H1 (cell line): ENCODE measurements around the gene EXT2. TPM values are rescaled to one million over a fixed set of nuclear protein-coding genes. Genes with fewer than 3 reads are reported as not detected.

ENCODE experiments used
- CTCF ChIA-PET: fragments of 300-600 bp; sonication (Branson Sonifier 250); formaldehyde crosslinking; loops from one replicate; lab custom pipeline; 2021; ENCODE audit not compliant: partially characterized antibody; lab: Charles Lee
- POLR2A ChIA-PET: fragments of 300-600 bp; sonication (Branson Sonifier 250); formaldehyde crosslinking; loops from one replicate; lab custom pipeline; 2021; ENCODE audit warnings: inconsistent platforms; ENCODE audit not compliant: partially characterized antibody; lab: Charles Lee
- DNase-seq, 2 experiments: peaks; one replicate each; pipeline versions ENCODE4 v3.0.0 to v3.0.0-alpha.2; 2010 to 2022; ENCODE audit warnings: low spot score in 2 of 2, low read depth in 1 of 2, mixed read lengths in 1 of 2
- FAIRE-seq: peaks from 2 replicates; lab custom pipeline; 2011; peaks lifted over from hg19 to GRCh38; lab: Jason Lieb, UNC
- H2AFZ ChIP-seq: 2 replicates; pipeline ENCODE4 v1.8.1; 2012; ENCODE audit warnings: low read length, inconsistent platforms
- H2AK5ac ChIP-seq: 2 replicates; pipeline ENCODE4 v1.6.1; 2013; ENCODE audit warnings: low read depth, low read length
- H2BK120ac ChIP-seq: replicated peaks from 2 replicates; pipeline ENCODE3; 2013; ENCODE audit warnings: low read depth, low read length, inconsistent platforms
- H2BK12ac ChIP-seq: 2 replicates; pipeline ENCODE4 v1.6.1; 2013; ENCODE audit warnings: low read depth, low read length
- H2BK15ac ChIP-seq: 2 replicates; pipeline ENCODE4 v1.6.1; 2013; ENCODE audit warnings: low read length
- H2BK20ac ChIP-seq: 2 replicates; pipeline ENCODE4 v1.6.1; 2013; ENCODE audit warnings: low read length
- H2BK5ac ChIP-seq: 2 replicates; pipeline ENCODE4 v1.6.1; 2013; ENCODE audit warnings: low read depth, low read length
- H3K14ac ChIP-seq: 2 replicates; pipeline ENCODE4 v1.6.1; 2013; ENCODE audit warnings: inconsistent platforms; ENCODE audit not compliant: insufficient read length
- H3K18ac ChIP-seq: 2 replicates; pipeline ENCODE4 v1.6.1; 2013; ENCODE audit warnings: low read length; ENCODE audit errors: extremely low read depth
- H3K23ac ChIP-seq: 2 replicates; pipeline ENCODE4 v1.6.1; 2013; ENCODE audit warnings: inconsistent platforms; ENCODE audit not compliant: insufficient read length
- H3K23me2 ChIP-seq: 2 replicates; pipeline ENCODE4 v1.6.1; 2013; ENCODE audit warnings: low read depth, low read length
- H3K27ac ChIP-seq: 2 replicates; pipeline ENCODE4 v1.6.1; 2011; ENCODE audit warnings: low read depth, low read length, inconsistent platforms
- H3K27me3 ChIP-seq, 4 experiments: replicated peaks in 1 of 4; 1 replicate in 1 of 4; 2 replicates in 3 of 4; pipeline versions ENCODE4 v1.6.1 to v1.8.1; 2011 to 2013; ENCODE audit warnings: low read length in 3 of 4, mild to moderate bottlenecking in 3 of 4, inconsistent platforms in 2 of 4, mixed read lengths in 2 of 4, moderate library complexity in 1 of 4; ENCODE audit not compliant: control insufficient read depth in 3 of 4, insufficient read depth in 3 of 4; ENCODE audit errors: extremely low read depth in 1 of 4
- H3K36me3 ChIP-seq, 4 experiments: 2 replicates each; pipeline versions ENCODE4 v1.6.1 to v1.8.1; 2011 to 2013; ENCODE audit warnings: mild to moderate bottlenecking in 4 of 4, low read length in 3 of 4, moderate library complexity in 2 of 4, control low read depth in 1 of 4, inconsistent platforms in 1 of 4; ENCODE audit not compliant: insufficient read depth in 4 of 4, control insufficient read depth in 2 of 4
- H3K4ac ChIP-seq: replicated peaks from 2 replicates; pipeline ENCODE3; 2013; ENCODE audit warnings: low read length, low read depth, mixed read lengths, inconsistent platforms; ENCODE audit not compliant: insufficient read length
- H3K4me1 ChIP-seq, 4 experiments: replicated peaks in 1 of 4; 1 replicate in 1 of 4; 2 replicates in 3 of 4; pipeline versions ENCODE4 v1.6.1 to v1.8.1; 2011 to 2013; ENCODE audit warnings: low read length in 3 of 4, inconsistent platforms in 2 of 4, mixed read lengths in 1 of 4; ENCODE audit not compliant: insufficient read depth in 4 of 4, control insufficient read depth in 3 of 4
- H3K4me2 ChIP-seq, 2 experiments: 2 replicates each; pipeline versions ENCODE4 v1.6.1 to v1.8.1; 2011 to 2013; ENCODE audit warnings: low read depth in 2 of 2, low read length in 2 of 2, control low read depth in 1 of 2, inconsistent platforms in 1 of 2, mild to moderate bottlenecking in 1 of 2; ENCODE audit not compliant: insufficient read depth in 1 of 2
- H3K4me3 ChIP-seq, 4 experiments: fragments of 200-600, 300-600 bp in 1 of 4; sonication (generic), shearing (Covaris generic), sonication (Bioruptor Twin) in 1 of 4; 2 replicates each; pipeline versions ENCODE4 v1.5.1 to v1.8.1; 2011 to 2016; ENCODE audit warnings: low read length in 4 of 4, low read depth in 3 of 4, control low read depth in 2 of 4, inconsistent platforms in 2 of 4, mild to moderate bottlenecking in 2 of 4, mixed read lengths in 1 of 4, moderate library complexity in 1 of 4; ENCODE audit not compliant: insufficient read depth in 2 of 4; ENCODE audit errors: extremely low read depth in 1 of 4
- H3K56ac ChIP-seq: replicated peaks from 2 replicates; pipeline ENCODE3; 2013; ENCODE audit warnings: low read depth, mild to moderate bottlenecking, mixed read lengths, low read length, inconsistent platforms; ENCODE audit not compliant: insufficient read length
- H3K79me1 ChIP-seq: 2 replicates; pipeline ENCODE4 v1.6.1; 2013; ENCODE audit warnings: low read depth, low read length, control low read depth
- H3K79me2 ChIP-seq, 2 experiments: 2 replicates each; pipeline versions ENCODE4 v1.6.1 to v1.8.1; 2012 to 2013; ENCODE audit warnings: low read length in 2 of 2, mild to moderate bottlenecking in 2 of 2, inconsistent platforms in 1 of 2; ENCODE audit not compliant: insufficient read depth in 2 of 2, control insufficient read depth in 1 of 2
- H3K9ac ChIP-seq, 4 experiments: replicated peaks in 1 of 4; 1 replicate in 1 of 4; 2 replicates in 3 of 4; pipeline versions ENCODE4 v1.6.1 to v1.8.1; 2011 to 2013; ENCODE audit warnings: low read depth in 3 of 4, low read length in 3 of 4, control low read depth in 2 of 4, mild to moderate bottlenecking in 2 of 4, moderate library complexity in 2 of 4, inconsistent platforms in 1 of 4; ENCODE audit errors: extremely low read depth in 1 of 4
- H3K9me3 ChIP-seq, 2 experiments: 2 replicates each; pipeline versions ENCODE4 v1.6.1 to v1.8.1; 2012 to 2013; ENCODE audit warnings: mild to moderate bottlenecking in 2 of 2, moderate library complexity in 2 of 2, control low read depth in 1 of 2, inconsistent platforms in 1 of 2, low read depth in 1 of 2, low read length in 1 of 2, mixed read lengths in 1 of 2; ENCODE audit not compliant: insufficient read depth in 2 of 2
- H4K20me1 ChIP-seq, 2 experiments: replicated peaks in 1 of 2; 2 replicates each; pipeline versions ENCODE3 to v1.8.1; 2011 to 2013; ENCODE audit warnings: inconsistent platforms in 2 of 2, low read length in 2 of 2, mild to moderate bottlenecking in 1 of 2; ENCODE audit not compliant: insufficient read depth in 2 of 2, control insufficient read depth in 1 of 2
- H4K5ac ChIP-seq: 2 replicates; pipeline ENCODE4 v1.6.1; 2013; ENCODE audit warnings: low read length, low read depth, mixed read lengths, inconsistent platforms; ENCODE audit not compliant: insufficient read length
- H4K8ac ChIP-seq: 2 replicates; pipeline ENCODE4 v1.8.0; 2013; ENCODE audit warnings: mild to moderate bottlenecking, moderate library complexity, low read length, inconsistent platforms; ENCODE audit not compliant: insufficient read depth; ENCODE audit errors: extremely low read depth
- H4K91ac ChIP-seq: replicated peaks from 2 replicates; pipeline ENCODE3; 2013; ENCODE audit warnings: low read length, mixed read lengths, inconsistent platforms; ENCODE audit not compliant: insufficient read length
- CHD2 ChIP-seq: IDR thresholded peaks from 2 replicates; pipeline ENCODE4 v1.6.1; 2012; ENCODE audit warnings: low read length, improper control_type of control experiment
- CTBP2 ChIP-seq: IDR thresholded peaks from 2 replicates; pipeline ENCODE4 v1.7.0; 2011; ENCODE audit warnings: borderline replicate concordance, mild to moderate bottlenecking, moderate library complexity, mixed read lengths, low read length; ENCODE audit not compliant: insufficient read depth, insufficient read length
- KDM1A ChIP-seq: fragments of 200-600, 300-600 bp; sonication (generic); IDR thresholded peaks from 2 replicates; pipeline ENCODE4 v1.7.1; 2016; ENCODE audit warnings: mild to moderate bottlenecking, low read length, borderline replicate concordance
- KDM4A ChIP-seq: IDR thresholded peaks from one replicate; pipeline ENCODE4 v1.7.1; 2012; ENCODE audit warnings: low read depth, mild to moderate bottlenecking, moderate library complexity, low read length, inconsistent platforms; ENCODE audit not compliant: severe bottlenecking
- SP2 ChIP-seq: IDR thresholded peaks from 2 replicates; pipeline ENCODE4 v1.6.1; 2012; ENCODE audit warnings: mild to moderate bottlenecking, low read length, inconsistent platforms
- SUZ12 ChIP-seq: fragments of 200-600 bp; sonication (generic); IDR thresholded peaks from 2 replicates; pipeline ENCODE4 v1.6.1; 2012; ENCODE audit warnings: mild to moderate bottlenecking, inconsistent platforms, low read length, moderate library complexity, mixed read lengths
- ZNF274 ChIP-seq: IDR thresholded peaks from 2 replicates; pipeline ENCODE4 v1.7.0; 2012; ENCODE audit warnings: low read length, borderline replicate concordance; ENCODE audit errors: extremely low read depth
- WGBS, 2 experiments: shearing (Covaris generic) in 1 of 2; methylation state at CpG; one replicate each; pipeline versions ENCODE4 v1.1.6 to v1.1.7; 2013 to 2015; ENCODE audit warnings: low lambda C conversion rate in 2 of 2, mixed read lengths in 2 of 2, inconsistent platforms in 1 of 2, low coverage in 1 of 2, missing lambda C conversion rate in 1 of 2; ENCODE audit not compliant: insufficient replicate concordance in 2 of 2, insufficient coverage in 1 of 2, insufficient read length in 1 of 2; ENCODE audit errors: extremely low coverage in 1 of 2, missing lambda C conversion rate in 1 of 2; 5-methylcytosine and 5-hydroxymethylcytosine counted together
- polyA plus RNA-seq, 7 experiments: library from polyadenylated mRNA; depleted of rRNA in 3 of 7; stranded (reverse) in 5 of 7; unstranded in 2 of 7; fragments of >200 nt in 5 of 7; fragments of 200-250 nt in 2 of 7; gene quantifications; 1 replicate in 5 of 7; 2 replicates in 1 of 7; 4 replicates in 1 of 7; pipeline versions ENCODE4 v1.2.1 to v1.2.3, GENCODE V29; 2011 to 2013; ENCODE audit warnings: missing spikeins in 2 of 7, mixed read lengths in 2 of 7
- total RNA-seq: library from RNA; stranded (reverse); fragmentation: NEBNext Ultra II Directional; extraction: Animal tissue kit (Norgen Biotek cat#: 25700); gene quantifications from 2 replicates; pipeline ENCODE4 v1.2.1, GENCODE V29; 2021

Gene EXT2
- total and polyA plus RNA-seq, 2 of the 8 experiments (the other 6 are each of a cell fraction or from before 2014, with no cell fraction given) = 29.8 to 42.8 TPM

GRCh38 chr11:44235765-44236201 is 140.3 kb downstream of the EXT2 start:
- Histone ChIP-seq H3K56ac (no peak overlapping the region), H3K23ac (no peak overlapping the region), H3K23me2 (no peaks in the 10 kb centered on the region), H3K27me3 (no peaks in the 10 kb centered on the region), H4K5ac (no peak overlapping the region), H3K79me2 (no peaks in the 10 kb centered on the region), H4K91ac (no peak overlapping the region), H3K9me3 (no peaks in the 10 kb centered on the region), H3K4ac (no peak overlapping the region), H2BK5ac (0 out of 2 replicates have a peak overlapping the region, but pooled peaks have one; percentile 29), H3K9ac (no peak overlapping the region), H3K4me2 (no peak overlapping the region), H4K8ac (no peak overlapping the region), H3K36me3 (peaks cover 0 to 8% (median 3%) of the 10 kb centered on the region in 4 experiments; a peak in 1 of 8 replicates), H3K4me3 (no peak overlapping the region), H3K4me1 (no peaks in the 10 kb centered on the region), H3K14ac (no peak overlapping the region), H2BK120ac (no peak overlapping the region), H2BK12ac (no peak overlapping the region), H3K18ac (no peak overlapping the region), H2AK5ac (no peak overlapping the region), H4K20me1 (no peaks in the 10 kb centered on the region), H2BK20ac (no peak overlapping the region; the same call in 1 of the 2 replicates), H3K79me1 (no peaks in the 10 kb centered on the region), H2AFZ (no peak overlapping the region), H3K27ac (no peak overlapping the region), H2BK15ac (no peak overlapping the region)
- no peak for FAIRE-seq
- ChIA-PET POLR2A (interaction anchor here (1.0 to 1.1 kb wide), 2 partner anchors 11 to 12 kb away, joined by 3 to 4 read pairs; no protein-coding TSS in a partner anchor), CTCF (interaction anchor here (0.9 to 1.8 kb wide), 9 partner anchors 9 to 142 kb away, joined by 3 to 6 read pairs (median 4); partner anchors contain the start of gene EXT2)
- DNase-seq = no peak
- WGBS, 2 experiments = 89% methylated on average over 8 of the region's 8 CpGs; no CpG with 5 or more reads in 1 of the 2 experiments
- TF ChIP-seq KDM4A (no peak), ZNF274 (no peak), SUZ12 (no peak), SP2 (no peak), KDM1A (no peak), CTBP2 (no peak), CHD2 (no peak)
